Measurements from ENCODE around the gene MAST4. TPM values are rescaled to one million over a fixed set of nuclear protein-coding genes. Genes with fewer than 3 reads are reported as not detected.

MAST4 gene
- total RNA-seq, 1 donor from 2014 or later, result 55.2 TPM

GRCh38 chr5:67000794-67001475, 404.7 kb downstream of the MAST4 start:
- Histone ChIP-seq H3K27ac (no peak overlapping the region), H3K36me3 (no peaks in the 10 kb centered on the region), H3K4me3 (no peak overlapping the region), H3K9me3 (no peaks in the 10 kb centered on the region), H3K4me1 (peaks cover 0 to 10% of the 10 kb centered on the region in 2 donors), H3K27me3 (no peaks in the 10 kb centered on the region)
- intact Hi-C loops (cut with DNase I), result loop anchor here (5.0 kb wide), 2 partner anchors 44 to 91 kb away; no protein-coding TSS in a partner anchor
- TF ChIP-seq CTCF (IDR thresholded peaks at IDR 0.05), result no peak
- DNase-seq (ENCODE audit: low spot score in 2 of 2), result no peak

GRCh38 chr5:67002832-67003684, 406.9 kb downstream of the MAST4 start:
- H3K4me3 ChIP-seq, result peak overlapping the region; percentile 76 to 83
- peaks cover 7 to 26% of the 10 kb centered on the region in 2 donors for H3K4me1 ChIP-seq
- no peaks in the 10 kb centered on the region for H3K9me3 ChIP-seq
- H3K36me3 ChIP-seq, result no peaks in the 10 kb centered on the region
- no peak for TF ChIP-seq CTCF (IDR thresholded peaks at IDR 0.05)
- H3K27ac ChIP-seq, result peak overlapping the region; percentile 92 to 93
- DNase-seq (ENCODE audit: low spot score in 2 of 2), result no peak
- H3K27me3 ChIP-seq, result no peaks in the 10 kb centered on the region
- intact Hi-C loops (cut with DNase I), result loop anchor here (5.0 kb wide), 2 partner anchors 46 to 89 kb away; no protein-coding TSS in a partner anchor

- intact Hi-C loops (cut with DNase I), result loop anchor here (5.0 kb wide), 2 partner anchors 46 to 89 kb away; no protein-coding TSS in a partner anchor
- no peaks in the 10 kb centered on the region for H3K27me3 ChIP-seq
These were observed 407.4 kb downstream of the MAST4 start for GRCh38 chr5:67003685-67003934.

DNA sequence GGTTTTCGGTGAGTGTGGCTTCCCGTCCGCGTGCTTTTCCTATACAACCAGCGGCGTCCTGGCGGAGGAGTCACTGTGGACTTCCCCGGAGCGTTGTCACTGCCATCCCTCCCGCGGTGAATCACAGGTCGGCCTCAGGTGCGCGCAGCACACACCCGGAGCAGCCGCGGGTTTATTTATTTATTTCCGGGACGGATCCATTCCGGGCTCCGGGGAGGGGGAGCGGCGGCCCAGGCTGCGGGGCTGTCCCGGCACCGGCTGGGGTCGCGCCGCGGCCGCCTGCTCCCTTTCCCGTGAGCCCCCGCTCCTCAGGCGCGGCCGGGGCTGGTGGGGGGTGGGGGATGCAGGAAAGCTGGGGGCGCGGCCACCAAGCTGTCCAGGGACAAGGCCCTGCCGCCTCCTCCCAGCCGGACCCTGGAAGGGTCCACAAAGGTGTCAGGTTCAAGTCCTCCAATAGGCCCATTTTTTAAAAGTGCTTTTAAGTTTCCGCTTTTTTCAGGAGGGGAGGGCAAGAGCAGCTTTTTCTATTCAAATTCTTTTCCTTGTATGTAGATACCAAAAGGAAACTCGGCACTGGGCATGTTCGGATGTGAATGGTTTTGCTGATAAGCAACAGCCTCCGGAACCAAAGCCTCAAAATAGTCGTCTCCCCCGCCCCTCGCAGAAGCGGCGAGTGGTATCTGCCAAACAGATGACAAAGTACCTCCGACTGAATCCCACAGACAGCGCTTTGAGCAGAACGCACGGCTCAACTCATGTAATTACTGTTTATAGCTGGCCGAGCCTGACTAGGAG, 407.9 kb downstream of the MAST4 start:
- intact Hi-C loops (cut with DNase I), result loop anchor here (5.0 kb wide), 2 partner anchors 47 to 88 kb away; no protein-coding TSS in a partner anchor
- H3K36me3 ChIP-seq, result no peaks in the 10 kb centered on the region

More at GRCh38 chr5:67003685-67003934, 407.4 kb downstream of the MAST4 start:
- Histone ChIP-seq H3K4me1 (peaks cover 7 to 27% of the 10 kb centered on the region in 2 donors), H3K4me3 (peak overlapping the region; percentile 76 to 83), H3K27ac (peak overlapping the region; percentile 92 to 93), H3K9me3 (no peaks in the 10 kb centered on the region), H3K36me3 (no peaks in the 10 kb centered on the region)
- TF ChIP-seq CTCF (IDR thresholded peaks at IDR 0.05), result no peak
- DNase-seq (ENCODE audit: low spot score in 2 of 2), result no peak

More for the DNA sequence above, 407.9 kb downstream of the MAST4 start:
- Histone ChIP-seq H3K9me3 (no peaks in the 10 kb centered on the region), H3K27ac (peak overlapping the region; percentile 92 to 93), H3K4me1 (peaks cover 7 to 27% of the 10 kb centered on the region in 2 donors), H3K27me3 (no peaks in the 10 kb centered on the region), H3K4me3 (peak overlapping the region; percentile 76 to 83)
- peak; percentile 67 to 94 for DNase-seq (ENCODE audit: low spot score in 2 of 2)
- no peak for TF ChIP-seq CTCF (IDR thresholded peaks at IDR 0.05)
